Endothelial cell of umbilical vein (primary cell): ENCODE measurements around the gene UNKL. TPM values are rescaled to one million over a fixed set of nuclear protein-coding genes. Genes with fewer than 3 reads are reported as not detected.

ENCODE experiments used
- BruUV-seq: library from RNA; stranded (reverse); fragments of 400-500 nt; replicated peaks from 2 replicates; lab custom pipeline; 2021; lab: Mats Ljungman, UMichigan
- CTCF ChIA-PET: fragments of 300-600, 350-600 bp; sonication (Branson Sonifier 250); formaldehyde crosslinking; loops from one replicate; lab custom pipeline; 2021; ENCODE audit warnings: antibody characterized with exemption, inconsistent platforms; lab: Charles Lee
- POLR2A ChIA-PET: fragments of 300-600, 350-600 bp; sonication (Branson Sonifier 250); formaldehyde crosslinking; loops from one replicate; lab custom pipeline; 2021; ENCODE audit warnings: antibody characterized with exemption, inconsistent platforms; lab: Charles Lee
- DNase-seq: peaks from one replicate; pipeline ENCODE4 v3.0.0-alpha.2; 2011; ENCODE audit warnings: low read depth, low spot score
- FAIRE-seq: peaks from 2 replicates; lab custom pipeline; 2011; peaks lifted over from hg19 to GRCh38; lab: Jason Lieb, UNC
- H2AFZ ChIP-seq: 2 replicates; pipeline ENCODE4 v1.6.0; 2012; ENCODE audit warnings: low read depth, low read length, control low read depth, inconsistent platforms
- H3K27ac ChIP-seq: 2 replicates; pipeline ENCODE4 v1.5.1; 2011; ENCODE audit warnings: low read depth, mild to moderate bottlenecking, control low read depth, low read length, moderate library complexity; ENCODE audit not compliant: insufficient read depth
- H3K27me3 ChIP-seq, 2 experiments: 2 replicates each; pipeline versions ENCODE4 v1.6.0 to v1.6.1; 2011; ENCODE audit warnings: low read length in 2 of 2, mixed read lengths in 1 of 2; ENCODE audit not compliant: control insufficient read depth in 2 of 2, insufficient read depth in 2 of 2
- H3K36me3 ChIP-seq, 2 experiments: 2 replicates in 1 of 2; 3 replicates in 1 of 2; pipeline ENCODE4 v1.5.1; 2011; ENCODE audit warnings: low read length in 2 of 2, mild to moderate bottlenecking in 1 of 2, moderate library complexity in 1 of 2; ENCODE audit not compliant: control insufficient read depth in 2 of 2, insufficient read depth in 2 of 2; ENCODE audit errors: extremely low read depth in 1 of 2
- H3K4me1 ChIP-seq: 3 replicates; pipeline ENCODE4 v1.5.1; 2011; ENCODE audit warnings: mild to moderate bottlenecking, low read length; ENCODE audit not compliant: control insufficient read depth, insufficient read depth; ENCODE audit errors: extremely low read depth
- H3K4me2 ChIP-seq: 2 replicates; pipeline ENCODE4 v1.6.1; 2011; ENCODE audit warnings: low read length, control low read depth, mixed read lengths; ENCODE audit not compliant: insufficient read depth
- H3K4me3 ChIP-seq, 3 experiments: fragments of 200-600 bp in 1 of 3; sonication (generic), shearing (Covaris generic) in 1 of 3; replicated peaks in 1 of 3; 2 replicates each; pipeline ENCODE4 v1.5.1; 2011 to 2016; ENCODE audit warnings: control low read depth in 3 of 3, low read length in 3 of 3, mild to moderate bottlenecking in 2 of 3, inconsistent platforms in 1 of 3, low read depth in 1 of 3, moderate library complexity in 1 of 3; ENCODE audit not compliant: insufficient read depth in 1 of 3
- H3K79me2 ChIP-seq: 2 replicates; pipeline ENCODE4 v1.6.0; 2012; ENCODE audit warnings: low read length, inconsistent platforms; ENCODE audit not compliant: control insufficient read depth, insufficient read depth
- H3K9ac ChIP-seq: replicated peaks from 2 replicates; pipeline ENCODE3; 2011; ENCODE audit warnings: low read length, control low read depth; ENCODE audit not compliant: insufficient read depth; ENCODE audit errors: extremely low read depth
- H3K9me1 ChIP-seq: replicated peaks from 3 replicates; pipeline ENCODE4 v1.6.0; 2011; ENCODE audit warnings: mild to moderate bottlenecking, low read length; ENCODE audit not compliant: control insufficient read depth, insufficient read depth; ENCODE audit errors: extremely low read depth
- H3K9me3 ChIP-seq: replicated peaks from 2 replicates; pipeline ENCODE4 v1.5.1; 2012; ENCODE audit warnings: low read length, inconsistent platforms; ENCODE audit not compliant: control insufficient read depth, insufficient read depth
- H4K20me1 ChIP-seq: replicated peaks from 2 replicates; pipeline ENCODE3; 2011; ENCODE audit warnings: mild to moderate bottlenecking, low read length; ENCODE audit not compliant: control insufficient read depth, insufficient read depth; ENCODE audit errors: extremely low read depth
- FOS ChIP-seq: IDR thresholded peaks from 2 replicates; pipeline ENCODE4 v1.6.1; 2011; ENCODE audit warnings: mild to moderate bottlenecking, low read length, moderate library complexity, borderline replicate concordance; ENCODE audit not compliant: insufficient read depth
- JUN ChIP-seq: IDR thresholded peaks from 2 replicates; pipeline ENCODE4 v1.6.1; 2011; ENCODE audit warnings: borderline replicate concordance, low read depth; ENCODE audit not compliant: insufficient read length, insufficient read depth
- MAX ChIP-seq: IDR thresholded peaks from 2 replicates; pipeline ENCODE4 v1.6.1; 2011; ENCODE audit not compliant: insufficient read depth, insufficient read length
- MYC ChIP-seq: IDR thresholded peaks from one replicate; pipeline ENCODE4 v1.6.1; 2011; ENCODE audit warnings: mild to moderate bottlenecking, low read depth, low read length
- POLR2AphosphoS5 ChIP-seq: IDR thresholded peaks from 2 replicates; pipeline ENCODE4 v1.6.1; 2012; ENCODE audit warnings: low read depth, mild to moderate bottlenecking, control low read depth, low read length, moderate library complexity; ENCODE audit not compliant: insufficient read depth
- dilution Hi-C: fragments of 300-500 bp; cut with MboI; formaldehyde crosslinking; loops from one replicate; pipeline ENCODE4 v1.15.0; 2019; ENCODE audit warnings: low sequenced_read_pairs; ENCODE audit not compliant: extremely low pct_ligation_motif_present
- intact Hi-C: fragments of 100-400 bp; cut with micrococcal nuclease; formaldehyde crosslinking; loops from one replicate; pipeline ENCODE4 v1.10.0; 2022
- polyA plus RNA-seq, 4 experiments: library from polyadenylated mRNA; depleted of rRNA in 3 of 4; stranded (reverse) in 3 of 4; unstranded in 1 of 4; fragments of >200 nt; gene quantifications; 2 replicates each; pipeline versions ENCODE4 v1.2.1 to v1.2.3, GENCODE V29; 2011 to 2012; ENCODE audit warnings: missing spikeins in 1 of 4
- total RNA-seq: library from RNA; stranded (reverse); gene quantifications from 2 replicates; pipeline ENCODE4 v1.2.3, GENCODE V29; 2021

UNKL gene
- total and polyA plus RNA-seq, 2 donors (not counting 3 experiments of a cell fraction or from before 2014, with no cell fraction given): 17.1 to 32.8 TPM

- CTCF ChIA-PET: interaction anchor here (0.9 to 4.3 kb wide), 2 partner anchors 14 to 15 kb away, joined by 3 to 24 read pairs; no protein-coding TSS in a partner anchor
- BruUV-seq: TSS peak; percentile 57
- Histone ChIP-seq H3K4me3 (peak overlapping the region; percentile 10 to 41 (median 39)), H3K27ac (peak overlapping the region; percentile 91), H3K79me2 (peaks cover 24% of the 10 kb centered on the region), H3K27me3 (no peaks in the 10 kb centered on the region), H3K9me3 (no peaks in the 10 kb centered on the region), H3K9ac (peak overlapping the region; percentile 98), H3K4me2 (peak overlapping the region; percentile 72), H4K20me1 (no peaks in the 10 kb centered on the region), H3K36me3 (peaks cover 0 to 8% of the 10 kb centered on the region in 2 experiments), H3K9me1 (no peaks in the 10 kb centered on the region), H3K4me1 (peaks cover 12% of the 10 kb centered on the region), H2AFZ (no peak overlapping the region)
- dilution Hi-C loops (no loop called here), intact Hi-C loops (loop anchor here (5.0 kb wide), 1 partner anchor 328 kb away; the partner anchor contains the start of gene MAPK8IP3)
- FAIRE-seq: peak; percentile 87
- POLR2A ChIA-PET: no interaction called here
- TF ChIP-seq POLR2AphosphoS5: no peak
- TF ChIP-seq FOS: peak; percentile 56
- peak; percentile 72 for DNase-seq
Measured at GRCh38 chr16:1378804-1379303, 35.6 kb downstream of the UNKL start.

- peak overlapping the region; percentile 91 for H3K27ac ChIP-seq
- TF ChIP-seq JUN (no peak), MYC (no peak), MAX (no peak)
- no TSS peak for BruUV-seq
- no peaks in the 10 kb centered on the region for H3K9me3 ChIP-seq
- H4K20me1 ChIP-seq: no peaks in the 10 kb centered on the region
- ChIA-PET POLR2A (interaction anchor here (0.5 kb wide), 1 partner anchor 9 kb away, joined by 3 read pairs; no protein-coding TSS in a partner anchor), CTCF (interaction anchor here (0.6 to 4.3 kb wide), 5 partner anchors 9 to 239 kb away, joined by 3 to 24 read pairs (median 3); no protein-coding TSS in a partner anchor)
- H3K79me2 ChIP-seq: peaks cover 24% of the 10 kb centered on the region
- dilution Hi-C loops: no loop called here
- no peak for FAIRE-seq
- peak overlapping the region; percentile 72 for H3K4me2 ChIP-seq
- H3K4me1 ChIP-seq: peaks cover 12% of the 10 kb centered on the region
- no peak for DNase-seq
- H2AFZ ChIP-seq: no peak overlapping the region
- intact Hi-C loops: loop anchor here (5.0 kb wide), 1 partner anchor 329 kb away; the partner anchor contains the start of gene MAPK8IP3
- peak overlapping the region; percentile 10 to 41 (median 39) for H3K4me3 ChIP-seq
- H3K36me3 ChIP-seq: peaks cover 0 to 3% of the 10 kb centered on the region in 2 experiments
- no peaks in the 10 kb centered on the region for H3K27me3 ChIP-seq
- H3K9ac ChIP-seq: peak overlapping the region; percentile 98
- H3K9me1 ChIP-seq: no peaks in the 10 kb centered on the region
Measured at GRCh38 chr16:1378087-1378803, 36.3 kb downstream of the UNKL start.
